CD4-positive, CD25-positive, alpha-beta regulatory T cell (primary cell): ENCODE results near the gene PDIA6. TPM values are rescaled to one million over a fixed set of nuclear protein-coding genes. Genes with fewer than 3 reads are reported as not detected.

Source experiments
- ATAC-seq, 2 donors: fragments of 150-1000 bp; cut with Tn5 transposase; one replicate each; pipeline ENCODE4 v1.10.0; 2021; ENCODE audit warnings: low read depth in 2 of 2, moderate number of reproducible peaks in 2 of 2, moderate library complexity in 1 of 2
- DNase-seq, 3 donors: peaks; one replicate each; pipeline versions ENCODE4 v3.0.0 to v3.0.0-alpha.2; 2012 to 2022; ENCODE audit warnings: mixed read lengths in 1 of 3
- H3K27ac ChIP-seq: one replicate; pipeline ENCODE4 v1.7.0; 2013; ENCODE audit warnings: mild to moderate bottlenecking, low read length; ENCODE audit not compliant: insufficient read depth, poor library complexity, severe bottlenecking
- H3K27me3 ChIP-seq: one replicate; pipeline ENCODE4 v1.7.0; 2013; ENCODE audit warnings: low read length; ENCODE audit not compliant: control insufficient read depth, insufficient read depth
- H3K36me3 ChIP-seq: one replicate; pipeline ENCODE4 v1.7.0; 2013; ENCODE audit warnings: mild to moderate bottlenecking, low read length, moderate library complexity; ENCODE audit not compliant: control insufficient read depth, insufficient read depth
- H3K4me1 ChIP-seq: 2 replicates; pipeline ENCODE4 v1.7.0; 2013; ENCODE audit warnings: mild to moderate bottlenecking, low read length; ENCODE audit not compliant: insufficient read depth, control insufficient read depth, poor library complexity, severe bottlenecking
- H3K4me3 ChIP-seq: one replicate; pipeline ENCODE4 v1.7.0; 2013; ENCODE audit warnings: low read depth, mild to moderate bottlenecking, low read length, moderate library complexity
- H3K9me3 ChIP-seq, 2 experiments: 1 replicate in 1 of 2; 2 replicates in 1 of 2; pipeline ENCODE4 v1.7.0; 2013; ENCODE audit warnings: low read length in 2 of 2, mild to moderate bottlenecking in 1 of 2, moderate library complexity in 1 of 2; ENCODE audit not compliant: control insufficient read depth in 2 of 2
- H3K27ac Mint-ChIP-seq, 3 donors: one replicate each; pipeline ENCODE4 v1.8.0; 2020 to 2022; ENCODE audit warnings: mild to moderate bottlenecking in 3 of 3, mixed read lengths in 3 of 3, moderate library complexity in 2 of 3
- H3K27me3 Mint-ChIP-seq: one replicate; pipeline ENCODE4 v1.8.0; 2022; ENCODE audit warnings: mild to moderate bottlenecking, mixed read lengths
- H3K36me3 Mint-ChIP-seq: one replicate; pipeline ENCODE4 v1.8.0; 2020; ENCODE audit warnings: mixed read lengths
- H3K4me1 Mint-ChIP-seq, 4 donors: one replicate each; pipeline ENCODE4 v1.8.0; 2020 to 2022; ENCODE audit warnings: mixed read lengths in 4 of 4, mild to moderate bottlenecking in 1 of 4
- H3K4me3 Mint-ChIP-seq, 4 donors: one replicate each; pipeline ENCODE4 v1.8.0; 2020 to 2022; ENCODE audit warnings: mild to moderate bottlenecking in 4 of 4, mixed read lengths in 4 of 4, moderate library complexity in 3 of 4
- H3K9me3 Mint-ChIP-seq, 7 donors: one replicate each; pipeline ENCODE4 v1.8.0; 2020 to 2022; ENCODE audit warnings: mixed read lengths in 7 of 7, mild to moderate bottlenecking in 3 of 7, moderate library complexity in 2 of 7
- polyA plus RNA-seq, 4 donors: library from polyadenylated mRNA; unstranded; fragments of 300-500 nt; fragmentation: Illumina TruSeq; gene quantifications; one replicate each; pipeline ENCODE4 v1.2.3, GENCODE V29; 2021
- total RNA-seq: library from RNA; stranded (reverse); gene quantifications from one replicate; pipeline ENCODE4 v1.2.3, GENCODE V29; 2022

The PDIA6 gene
- total and polyA plus RNA-seq, 5 donors from 2014 or later = 48.0 to 186 (median 116) TPM

- H3K4me1 ChIP-seq = no peaks in the 10 kb centered on the region
- no peaks in the 10 kb centered on the region for H3K4me1 Mint-ChIP-seq
- no peak for DNase-seq
- H3K4me3 ChIP-seq = no peak overlapping the region
- H3K36me3 Mint-ChIP-seq = no peaks in the 10 kb centered on the region
- peaks cover 24% of the 10 kb centered on the region for H3K27me3 Mint-ChIP-seq
- H3K9me3 ChIP-seq = no peaks in the 10 kb centered on the region
- no peak overlapping the region for H3K4me3 Mint-ChIP-seq
- no peaks in the 10 kb centered on the region for H3K27me3 ChIP-seq
- H3K9me3 Mint-ChIP-seq = no peaks in the 10 kb centered on the region
- no peaks in the 10 kb centered on the region for H3K36me3 ChIP-seq
- no peak overlapping the region for H3K27ac ChIP-seq
- ATAC-seq = no peak
- H3K27ac Mint-ChIP-seq = no peak overlapping the region
These were observed 74.4 kb downstream of the PDIA6 start for GRCh38 chr2:10738192-10738591.

- Histone ChIP-seq H3K27ac (no peak overlapping the region), H3K4me1 (no peaks in the 10 kb centered on the region), H3K36me3 (no peaks in the 10 kb centered on the region), H3K9me3 (no peaks in the 10 kb centered on the region), H3K4me3 (no peak overlapping the region), H3K27me3 (no peaks in the 10 kb centered on the region)
- DNase-seq (no peak), ATAC-seq (no peak)
- Mint-ChIP-seq H3K9me3 (no peaks in the 10 kb centered on the region), H3K36me3 (no peaks in the 10 kb centered on the region), H3K27me3 (peaks cover 37% of the 10 kb centered on the region), H3K4me3 (no peak overlapping the region), H3K4me1 (no peaks in the 10 kb centered on the region), H3K27ac (no peak overlapping the region)
These were observed 78.6 kb downstream of the PDIA6 start for GRCh38 chr2:10733980-10734379.

- Histone ChIP-seq H3K4me1 (no peaks in the 10 kb centered on the region), H3K27me3 (no peaks in the 10 kb centered on the region), H3K27ac (no peak overlapping the region), H3K9me3 (no peaks in the 10 kb centered on the region), H3K36me3 (no peaks in the 10 kb centered on the region), H3K4me3 (no peak overlapping the region)
- Mint-ChIP-seq H3K9me3 (no peaks in the 10 kb centered on the region), H3K27ac (no peak overlapping the region), H3K27me3 (peaks cover 37% of the 10 kb centered on the region), H3K36me3 (no peaks in the 10 kb centered on the region), H3K4me1 (no peaks in the 10 kb centered on the region), H3K4me3 (no peak overlapping the region)
- DNase-seq = no peak
- ATAC-seq = no peak
These were observed 79.0 kb downstream of the PDIA6 start for GRCh38 chr2:10733566-10733925.

Other genes starting within 250 kb of the PDIA6 start
- gene NOL10, start 122.8 kb downstream of the PDIA6 start, total RNA-seq = 25.7 TPM
- gene NOL10, start 122.8 kb downstream of the PDIA6 start, polyA plus RNA-seq = 10 to 100 TPM; 15.0 to 24.9 (median 17.0) TPM
- not detected for gene ATP6V1C2, start 91.2 kb downstream of the PDIA6 start, total RNA-seq
- under 1 TPM in 2 of 4 donors, not detected in 2; 0.09 to 0.11 TPM for gene ATP6V1C2, start 91.2 kb downstream of the PDIA6 start, polyA plus RNA-seq
- not detected for gene KCNF1, start 99.1 kb upstream of the PDIA6 start, total RNA-seq
- not detected for gene KCNF1, start 99.1 kb upstream of the PDIA6 start, polyA plus RNA-seq